ENCODE data around the gene ACKR1. TPM values are rescaled to one million over a fixed set of nuclear protein-coding genes. Genes with fewer than 3 reads are reported as not detected.

The ACKR1 gene
- total RNA-seq, 1 experiment from 2014 or later, result not detected

DNA sequence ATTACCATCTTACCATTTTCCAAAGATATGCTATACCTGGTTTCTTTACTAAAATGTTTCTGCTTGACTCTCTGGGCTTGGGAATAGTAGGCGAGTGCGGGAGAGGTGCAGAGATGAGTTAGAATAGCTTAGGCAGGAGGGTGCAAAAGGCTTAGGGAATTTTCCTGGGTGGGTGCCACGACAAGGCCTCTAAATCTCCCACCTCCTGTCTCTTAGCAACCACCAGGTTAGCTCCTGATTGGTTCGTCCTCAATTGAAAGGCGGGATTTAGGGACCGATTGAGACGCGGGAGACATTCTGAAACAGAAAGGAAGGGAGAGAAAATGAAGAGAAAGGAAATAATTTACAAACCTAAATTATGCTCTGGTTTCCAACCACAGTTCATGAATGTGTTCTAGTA, 3.1 kb downstream of the ACKR1 start:
- no peak overlapping the region for H2AFZ ChIP-seq (ENCODE audit: low read length)
- no peaks in the 10 kb centered on the region for H4K20me1 ChIP-seq (ENCODE audit: insufficient read depth, low read depth, low read length)
- no peak overlapping the region for H3K9ac ChIP-seq (ENCODE audit: low read length)
- H3K27me3 ChIP-seq (ENCODE audit: low read length), result no peaks in the 10 kb centered on the region
- no peaks in the 10 kb centered on the region for H3K36me3 ChIP-seq (ENCODE audit: insufficient read depth, low read length)
- no peaks in the 10 kb centered on the region for H3K9me2 ChIP-seq (replicated peaks; ENCODE audit: insufficient read depth, low read length)
- no peak overlapping the region for H3K27ac ChIP-seq (ENCODE audit: low read length)
- no peak overlapping the region for H3K4me2 ChIP-seq (ENCODE audit: low read depth, low read length, poor library complexity, severe bottlenecking)
- no peaks in the 10 kb centered on the region for H3K79me2 ChIP-seq (ENCODE audit: low read length)
- H3K9me3 ChIP-seq (ENCODE audit: low read length), result no peaks in the 10 kb centered on the region
- H3K4me3 ChIP-seq (ENCODE audit: low read length), result no peak overlapping the region
- no peak for DNase-seq
- no peaks in the 10 kb centered on the region for H3K4me1 ChIP-seq (ENCODE audit: low read length)

DNA sequence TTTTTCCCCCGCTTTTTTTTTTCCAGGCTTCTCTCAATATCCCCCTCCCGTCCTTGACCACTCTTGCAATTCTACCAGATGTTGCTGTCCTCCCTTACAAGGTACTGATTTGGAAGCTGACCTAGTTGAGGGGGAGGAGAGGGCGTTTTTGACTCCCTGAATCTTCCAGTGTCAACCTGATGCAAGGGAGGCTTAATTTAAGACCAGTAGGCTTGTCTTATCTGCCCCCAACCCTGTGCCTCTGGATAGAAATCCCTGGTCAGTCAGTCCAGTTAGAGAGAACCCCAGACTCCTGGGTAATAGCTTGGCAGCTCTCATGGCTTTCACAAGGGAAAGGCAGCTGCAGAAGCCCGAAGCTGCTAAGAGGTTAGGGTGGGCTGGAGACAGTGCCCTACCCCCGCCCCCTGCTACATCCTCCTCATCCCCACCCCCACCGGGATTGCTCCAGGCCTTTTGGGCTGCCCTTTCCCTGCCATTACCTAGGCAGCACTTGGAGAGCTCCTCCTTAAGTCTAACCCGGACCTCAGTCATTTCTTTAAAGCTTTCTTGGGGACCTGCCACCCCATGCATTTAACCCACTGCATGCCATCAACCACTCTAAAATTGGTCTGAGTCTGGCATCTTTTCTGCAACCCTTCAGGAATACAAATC, 3.6 kb downstream of the ACKR1 start:
- Histone ChIP-seq H3K4me1 (ENCODE audit: low read length) (no peaks in the 10 kb centered on the region), H2AFZ (ENCODE audit: low read length) (no peak overlapping the region)

DNA sequence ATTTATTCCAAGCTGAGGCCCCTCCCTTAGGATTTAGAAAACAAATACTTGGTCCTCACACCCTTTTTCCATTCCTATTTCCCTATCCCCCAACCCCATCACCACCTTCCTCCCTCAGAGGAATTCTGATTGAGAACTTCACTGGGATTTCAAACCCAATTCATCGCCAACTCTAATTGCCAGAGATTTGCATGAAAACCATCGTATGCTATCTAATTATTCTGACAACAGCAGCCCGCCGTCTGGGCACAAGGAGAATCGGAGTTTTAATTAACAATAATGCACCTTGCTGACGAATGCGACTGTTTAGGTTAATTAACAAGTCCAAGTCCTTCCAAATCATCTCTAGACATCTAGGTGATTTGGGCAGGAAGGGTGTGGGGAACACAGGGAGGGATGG, 4.4 kb downstream of the ACKR1 start:
- no peak for DNase-seq
- no peak overlapping the region for H3K9ac ChIP-seq (ENCODE audit: low read length)
- no peaks in the 10 kb centered on the region for H3K36me3 ChIP-seq (ENCODE audit: insufficient read depth, low read length)
- no peaks in the 10 kb centered on the region for H3K9me2 ChIP-seq (replicated peaks; ENCODE audit: insufficient read depth, low read length)
- no peak overlapping the region for H3K27ac ChIP-seq (ENCODE audit: low read length)
- H3K4me1 ChIP-seq (ENCODE audit: low read length), result no peaks in the 10 kb centered on the region
- H3K27me3 ChIP-seq (ENCODE audit: low read length), result no peaks in the 10 kb centered on the region
- H4K20me1 ChIP-seq (ENCODE audit: insufficient read depth, low read depth, low read length), result no peaks in the 10 kb centered on the region
- no peaks in the 10 kb centered on the region for H3K9me3 ChIP-seq (ENCODE audit: low read length)
- H2AFZ ChIP-seq (ENCODE audit: low read length), result no peak overlapping the region
- H3K79me2 ChIP-seq (ENCODE audit: low read length), result no peaks in the 10 kb centered on the region
- H3K4me2 ChIP-seq (ENCODE audit: low read depth, low read length, poor library complexity, severe bottlenecking), result no peak overlapping the region
- no peak overlapping the region for H3K4me3 ChIP-seq (ENCODE audit: low read length)

More for the DNA sequence above, 3.6 kb downstream of the ACKR1 start:
- DNase-seq, result no peak
- Histone ChIP-seq H3K4me3 (ENCODE audit: low read length) (no peak overlapping the region), H3K27ac (ENCODE audit: low read length) (no peak overlapping the region), H3K9ac (ENCODE audit: low read length) (no peak overlapping the region), H4K20me1 (ENCODE audit: insufficient read depth, low read depth, low read length) (no peaks in the 10 kb centered on the region), H3K4me2 (ENCODE audit: low read depth, low read length, poor library complexity, severe bottlenecking) (no peak overlapping the region), H3K9me2 (replicated peaks; ENCODE audit: insufficient read depth, low read length) (no peaks in the 10 kb centered on the region), H3K27me3 (ENCODE audit: low read length) (no peaks in the 10 kb centered on the region), H3K36me3 (ENCODE audit: insufficient read depth, low read length) (no peaks in the 10 kb centered on the region), H3K79me2 (ENCODE audit: low read length) (no peaks in the 10 kb centered on the region), H3K9me3 (ENCODE audit: low read length) (no peaks in the 10 kb centered on the region)

- Histone ChIP-seq H3K27ac (ENCODE audit: low read length) (no peak overlapping the region), H3K36me3 (ENCODE audit: insufficient read depth, low read length) (no peaks in the 10 kb centered on the region), H3K9me3 (ENCODE audit: low read length) (no peaks in the 10 kb centered on the region), H4K20me1 (ENCODE audit: insufficient read depth, low read depth, low read length) (no peaks in the 10 kb centered on the region), H3K4me2 (ENCODE audit: low read depth, low read length, poor library complexity, severe bottlenecking) (no peak overlapping the region), H3K9me2 (replicated peaks; ENCODE audit: insufficient read depth, low read length) (no peaks in the 10 kb centered on the region), H3K9ac (ENCODE audit: low read length) (no peak overlapping the region), H3K4me3 (ENCODE audit: low read length) (no peak overlapping the region), H3K79me2 (ENCODE audit: low read length) (no peaks in the 10 kb centered on the region), H3K4me1 (ENCODE audit: low read length) (no peaks in the 10 kb centered on the region), H2AFZ (ENCODE audit: low read length) (no peak overlapping the region), H3K27me3 (ENCODE audit: low read length) (no peaks in the 10 kb centered on the region)
- DNase-seq, result peak; percentile 86
These were observed 6.9 kb downstream of the ACKR1 start for GRCh38 chr1:159211331-159212136.

- Histone ChIP-seq H3K79me2 (ENCODE audit: low read length) (no peaks in the 10 kb centered on the region), H4K20me1 (ENCODE audit: insufficient read depth, low read depth, low read length) (no peaks in the 10 kb centered on the region), H3K9me2 (replicated peaks; ENCODE audit: insufficient read depth, low read length) (no peaks in the 10 kb centered on the region), H3K4me1 (ENCODE audit: low read length) (no peaks in the 10 kb centered on the region), H3K9ac (ENCODE audit: low read length) (no peak overlapping the region), H3K4me3 (ENCODE audit: low read length) (no peak overlapping the region), H2AFZ (ENCODE audit: low read length) (no peak overlapping the region), H3K4me2 (ENCODE audit: low read depth, low read length, poor library complexity, severe bottlenecking) (no peak overlapping the region), H3K36me3 (ENCODE audit: insufficient read depth, low read length) (no peaks in the 10 kb centered on the region), H3K9me3 (ENCODE audit: low read length) (no peaks in the 10 kb centered on the region), H3K27me3 (ENCODE audit: low read length) (no peaks in the 10 kb centered on the region), H3K27ac (ENCODE audit: low read length) (no peak overlapping the region)
- DNase-seq, result no peak
These were observed 7.9 kb downstream of the ACKR1 start for GRCh38 chr1:159212596-159212995.

DNA sequence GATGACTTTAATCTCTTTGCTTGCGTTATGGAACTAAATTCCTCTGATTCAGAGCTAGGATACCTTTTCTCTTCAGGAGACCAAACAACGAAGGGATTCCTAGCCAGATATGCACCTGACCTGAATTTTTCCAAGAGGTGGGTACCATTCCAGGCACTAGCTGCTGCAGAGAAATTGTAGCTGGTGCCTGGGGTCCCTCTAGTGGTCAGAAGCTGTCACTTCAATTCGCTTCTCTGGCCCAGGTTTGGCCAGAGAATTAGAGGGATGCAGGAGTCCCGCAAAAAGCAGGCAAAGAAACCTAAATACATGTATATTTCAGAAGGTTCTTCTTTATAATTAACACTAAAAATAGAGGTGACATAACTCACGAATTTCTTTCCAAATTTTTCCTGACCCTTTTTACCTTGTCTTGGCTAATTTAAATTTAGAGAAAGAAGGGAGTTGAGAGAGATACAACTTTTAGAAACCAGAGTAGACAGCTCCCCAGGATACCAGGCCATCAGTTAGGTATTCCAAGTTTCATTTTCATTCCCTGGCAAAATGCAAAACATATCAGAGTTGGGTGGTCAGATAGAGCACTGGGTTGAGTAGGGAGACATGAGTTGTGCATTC, 9.6 kb downstream of the ACKR1 start:
- H2AFZ ChIP-seq (ENCODE audit: low read length), result no peak overlapping the region
- DNase-seq, result peak; percentile 73
- no peaks in the 10 kb centered on the region for H3K9me2 ChIP-seq (replicated peaks; ENCODE audit: insufficient read depth, low read length)
- H3K79me2 ChIP-seq (ENCODE audit: low read length), result no peaks in the 10 kb centered on the region
- no peaks in the 10 kb centered on the region for H3K4me1 ChIP-seq (ENCODE audit: low read length)
- H3K4me2 ChIP-seq (ENCODE audit: low read depth, low read length, poor library complexity, severe bottlenecking), result no peak overlapping the region
- H3K27ac ChIP-seq (ENCODE audit: low read length), result no peak overlapping the region
- no peaks in the 10 kb centered on the region for H3K36me3 ChIP-seq (ENCODE audit: insufficient read depth, low read length)
- no peak overlapping the region for H3K4me3 ChIP-seq (ENCODE audit: low read length)
- H3K9ac ChIP-seq (ENCODE audit: low read length), result no peak overlapping the region
- H4K20me1 ChIP-seq (ENCODE audit: insufficient read depth, low read depth, low read length), result no peaks in the 10 kb centered on the region
- H3K27me3 ChIP-seq (ENCODE audit: low read length), result no peaks in the 10 kb centered on the region
- no peaks in the 10 kb centered on the region for H3K9me3 ChIP-seq (ENCODE audit: low read length)

DNA sequence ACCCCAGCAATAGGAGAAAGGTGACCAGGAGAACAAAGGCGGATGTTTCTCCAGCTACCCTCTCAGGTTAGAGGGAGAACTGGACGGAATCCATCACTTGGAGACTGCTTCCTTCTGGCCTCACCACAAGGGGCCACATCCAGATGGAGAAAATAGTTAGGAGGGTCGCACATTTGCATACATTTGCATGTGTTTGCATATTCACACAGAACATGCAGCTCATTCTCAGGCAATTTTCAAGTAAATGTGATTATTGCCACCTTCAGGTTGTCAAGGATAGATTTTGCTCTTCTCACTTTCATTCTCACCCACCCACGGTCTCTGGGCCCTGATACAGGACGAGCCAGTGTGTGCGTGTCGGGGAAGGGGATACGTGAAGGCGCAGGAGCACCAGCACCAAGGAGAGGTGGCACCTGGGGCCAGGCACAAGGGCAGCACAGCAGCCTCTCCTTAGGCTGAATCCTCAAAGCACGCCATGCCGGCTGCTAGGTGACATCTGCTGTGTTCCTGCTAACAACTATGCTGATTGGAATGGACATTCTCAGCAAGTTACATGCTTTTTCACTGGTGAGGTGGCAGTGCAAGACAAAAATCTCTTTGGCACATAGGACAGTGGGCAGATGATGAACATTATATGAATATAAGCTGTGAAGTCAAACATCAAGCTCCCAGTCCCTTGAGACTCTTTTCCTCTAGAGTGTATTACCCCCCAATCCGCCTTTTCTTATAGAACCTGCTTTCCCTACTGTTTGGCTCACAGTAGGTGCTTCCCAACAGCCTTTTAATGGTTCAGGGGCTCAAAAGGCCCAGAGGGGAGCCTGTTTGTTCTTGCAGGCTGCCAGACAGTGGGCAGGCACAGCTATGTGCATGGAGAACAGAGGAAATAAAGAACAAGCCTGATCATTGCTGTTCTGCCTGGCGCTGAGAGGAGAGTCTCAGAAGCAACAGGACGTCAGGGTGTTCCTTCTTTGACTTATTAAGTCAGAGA, 14.3 kb downstream of the ACKR1 start:
- Histone ChIP-seq H3K79me2 (ENCODE audit: low read length) (no peaks in the 10 kb centered on the region), H3K9ac (ENCODE audit: low read length) (no peak overlapping the region), H3K4me1 (ENCODE audit: low read length) (no peaks in the 10 kb centered on the region), H2AFZ (ENCODE audit: low read length) (no peak overlapping the region), H4K20me1 (ENCODE audit: insufficient read depth, low read depth, low read length) (no peaks in the 10 kb centered on the region), H3K36me3 (ENCODE audit: insufficient read depth, low read length) (no peaks in the 10 kb centered on the region), H3K27me3 (ENCODE audit: low read length) (no peaks in the 10 kb centered on the region), H3K27ac (ENCODE audit: low read length) (no peak overlapping the region), H3K9me3 (ENCODE audit: low read length) (no peaks in the 10 kb centered on the region), H3K9me2 (replicated peaks; ENCODE audit: insufficient read depth, low read length) (no peaks in the 10 kb centered on the region), H3K4me3 (ENCODE audit: low read length) (no peak overlapping the region), H3K4me2 (ENCODE audit: low read depth, low read length, poor library complexity, severe bottlenecking) (no peak overlapping the region)
- no peak for DNase-seq

Data from Karpas-422 (cell line).